Embryonic facial prominence (tissue), 1 donor: Measurements from ENCODE around the gene MBOAT2.
"Not testable (repeated sequence)": the region's sequence is repeated elsewhere in the genome, so short reads cannot be mapped to it uniquely, and the experiment has no call there.

Experiments used
- DNase-seq: peaks from one replicate; pipeline ENCODE4 v3.0.0-alpha.2; 2016; ENCODE audit errors: extremely low spot score

The MBOAT2 gene

GRCh38 chr2:8992643-8993042, 10.8 kb downstream of the MBOAT2 start:
- DNase-seq: no peak

GRCh38 chr2:8989536-8990079, 13.9 kb downstream of the MBOAT2 start:
- DNase-seq: no peak

- no peak for DNase-seq
Observed at GRCh38 chr2:8987410-8987809, 16.1 kb downstream of the MBOAT2 start.

GRCh38 chr2:8986327-8986976, 17.0 kb downstream of the MBOAT2 start:
- no peak for DNase-seq

DNA sequence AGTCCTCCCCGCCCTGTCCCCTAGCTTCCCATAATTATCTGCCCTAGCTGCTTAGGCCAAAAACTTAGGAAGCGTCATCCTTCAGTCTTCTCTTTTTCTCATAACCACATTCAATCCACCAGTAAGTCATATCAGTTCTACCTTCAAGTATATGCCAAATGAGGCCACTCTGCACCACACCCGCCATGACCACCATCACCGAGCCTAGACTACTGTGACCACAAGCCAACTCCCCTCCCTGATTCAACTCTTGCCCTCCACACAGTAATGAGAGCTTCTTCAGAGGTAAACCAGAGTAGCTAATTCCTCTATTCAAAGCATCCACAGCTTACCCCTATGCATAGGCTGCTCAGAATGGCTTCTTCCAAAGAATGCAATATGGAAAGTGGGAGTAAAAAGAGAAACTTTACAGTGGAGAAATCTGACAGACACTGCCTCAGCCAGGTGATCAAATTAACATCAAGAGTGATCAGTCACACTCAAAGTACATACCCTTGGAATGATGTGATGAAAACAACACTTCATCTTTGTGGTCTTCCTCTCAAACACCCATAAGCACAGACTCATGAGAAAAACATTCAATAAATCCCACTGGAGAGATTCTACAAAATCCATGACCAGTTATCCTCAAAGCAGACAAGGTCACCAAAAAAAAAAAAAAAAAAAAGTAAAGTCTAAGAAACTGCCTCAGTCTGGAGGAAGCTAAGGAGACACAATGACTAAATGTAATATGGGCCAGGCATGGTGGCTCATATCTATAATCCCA, 17.7 kb downstream of the MBOAT2 start:
- DNase-seq: no peak

DNA sequence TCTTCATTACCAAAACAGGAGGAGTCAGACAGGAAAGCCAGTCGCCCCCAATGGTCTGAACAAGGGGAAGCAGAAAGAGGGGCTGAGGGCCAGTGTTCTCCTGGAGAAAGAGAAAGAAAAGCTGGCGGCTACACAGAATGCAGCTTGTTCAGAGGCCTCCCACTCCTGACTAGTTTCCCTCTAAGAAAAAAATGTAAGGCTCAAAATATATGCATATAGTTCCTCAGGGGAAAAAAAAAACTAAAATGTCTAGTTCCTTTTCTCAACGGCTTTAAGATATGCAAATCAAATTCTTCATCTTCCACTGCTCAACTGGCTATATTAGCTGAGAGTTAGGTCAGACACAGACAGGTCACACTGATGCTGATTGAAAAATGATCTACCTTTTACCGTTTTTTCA, 18.6 kb downstream of the MBOAT2 start:
- no peak for DNase-seq

DNA sequence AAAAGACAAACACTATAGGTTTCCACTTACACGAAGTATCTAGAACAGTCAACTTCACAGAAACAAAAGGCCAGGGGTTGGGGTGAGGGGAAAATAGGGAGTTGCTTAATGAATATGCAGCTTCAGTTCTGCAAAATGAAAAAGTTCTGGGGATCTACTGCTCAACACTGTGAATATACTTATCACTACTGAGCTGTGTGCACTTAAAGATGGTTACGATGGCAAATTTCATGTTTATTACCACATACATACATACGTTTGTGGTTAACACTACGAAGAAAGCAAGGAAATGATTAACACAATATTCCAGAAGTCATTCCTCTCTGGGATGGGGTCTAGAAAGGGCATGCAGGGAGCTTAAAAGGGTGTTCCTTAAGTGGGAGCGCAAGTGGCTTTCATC, 19.3 kb downstream of the MBOAT2 start:
- DNase-seq: no peak

DNA sequence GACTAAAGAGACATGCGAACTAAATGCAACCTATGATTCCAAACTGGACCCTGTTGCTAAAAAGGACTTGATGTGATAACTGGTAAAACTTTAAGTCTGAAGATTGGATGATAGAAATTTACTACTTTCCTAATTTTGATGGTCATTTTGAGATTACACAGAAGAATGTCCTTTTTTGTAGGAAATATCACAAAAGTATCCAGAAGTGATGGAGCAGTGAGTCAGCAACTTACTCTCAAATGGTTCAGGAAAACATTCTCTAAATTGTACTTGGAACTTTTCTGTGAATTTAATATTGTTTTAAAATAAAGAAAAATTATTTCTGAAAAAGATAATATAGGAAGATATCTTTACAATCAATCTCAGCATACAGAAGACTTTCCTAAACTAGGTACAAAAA, 19.9 kb downstream of the MBOAT2 start:
- no peak for DNase-seq

DNA sequence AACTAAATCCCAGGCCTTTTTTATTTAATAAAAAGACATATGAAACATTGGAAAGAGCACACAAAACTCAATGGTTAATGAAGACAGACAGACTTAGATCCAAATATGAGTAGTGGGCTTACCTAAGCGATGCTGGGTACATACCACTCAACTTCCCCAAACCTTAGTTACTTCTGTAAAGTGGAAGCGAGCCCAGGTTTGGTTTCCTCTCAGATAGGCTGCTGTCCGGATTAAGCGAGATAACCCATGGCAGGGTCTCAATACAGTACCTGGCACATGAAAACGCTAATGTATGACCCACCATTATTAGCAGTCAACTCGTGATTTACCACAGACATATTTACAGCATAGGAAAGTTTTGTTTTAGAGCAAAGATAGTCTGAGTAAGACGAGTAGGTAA, 21.6 kb downstream of the MBOAT2 start:
- no peak for DNase-seq

DNA sequence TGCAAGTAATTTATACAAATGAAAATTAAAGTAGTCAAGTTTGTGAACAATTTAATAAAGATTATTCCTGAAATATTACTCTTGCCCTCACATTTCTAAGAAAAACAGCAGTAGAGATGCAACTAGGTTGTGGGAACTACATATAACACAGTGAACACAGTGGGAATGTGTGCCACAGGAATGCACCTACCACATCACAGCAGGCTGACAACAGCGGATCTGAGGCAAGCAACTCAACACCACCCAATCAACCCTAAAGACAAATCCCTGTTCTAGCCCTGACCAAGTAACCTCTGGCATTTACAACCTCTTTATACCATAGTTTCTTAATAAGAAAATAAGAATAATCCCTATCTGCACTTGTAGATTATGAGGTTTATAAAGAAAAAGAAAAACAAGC, 23.4 kb downstream of the MBOAT2 start:
- DNase-seq: no peak

DNA sequence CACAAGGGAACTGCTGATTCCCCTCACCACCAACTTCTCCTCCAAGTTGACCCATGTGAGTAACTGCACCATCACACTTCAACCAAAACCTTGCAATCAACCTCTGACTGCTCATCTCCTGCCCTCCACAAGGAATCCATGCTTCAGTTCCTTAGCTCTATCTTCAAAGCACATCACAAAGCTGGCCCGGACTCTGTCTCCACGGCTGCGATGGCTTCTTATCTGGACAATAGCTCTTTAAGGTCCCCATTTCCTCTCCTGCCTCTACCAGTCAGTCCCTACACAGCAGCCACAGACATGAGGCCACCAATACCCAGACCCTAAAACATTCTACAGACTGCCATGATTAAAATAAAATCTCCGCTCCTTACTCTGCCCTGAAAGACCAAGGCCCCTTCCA, 25.7 kb downstream of the MBOAT2 start:
- no peak for DNase-seq

- DNase-seq: no peak
Observed at GRCh38 chr2:8976442-8977259, 26.8 kb downstream of the MBOAT2 start.

GRCh38 chr2:8974016-8974415, 29.5 kb downstream of the MBOAT2 start:
- no peak for DNase-seq

DNA sequence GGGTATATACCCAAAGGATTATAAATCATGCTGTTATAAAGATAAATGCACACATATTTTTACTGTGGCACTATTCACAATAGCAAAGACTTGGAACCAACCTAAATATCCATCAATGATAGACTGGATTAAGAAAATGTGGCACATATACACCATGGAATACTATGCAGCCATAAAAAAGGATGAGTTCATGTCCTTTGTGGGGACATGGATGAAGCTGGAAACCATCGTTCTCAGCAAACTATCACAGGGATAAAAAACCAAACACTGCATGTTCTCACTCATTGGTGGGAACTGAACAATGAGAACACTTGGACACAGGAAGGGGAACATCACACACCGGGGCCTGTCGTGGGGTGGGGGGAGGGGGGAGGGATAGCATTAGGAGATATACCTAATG, 30.5 kb downstream of the MBOAT2 start:
- not testable (repeated sequence) for DNase-seq

- DNase-seq: not testable (repeated sequence)
Observed at GRCh38 chr2:8972535-8972934, 30.9 kb downstream of the MBOAT2 start.

DNA sequence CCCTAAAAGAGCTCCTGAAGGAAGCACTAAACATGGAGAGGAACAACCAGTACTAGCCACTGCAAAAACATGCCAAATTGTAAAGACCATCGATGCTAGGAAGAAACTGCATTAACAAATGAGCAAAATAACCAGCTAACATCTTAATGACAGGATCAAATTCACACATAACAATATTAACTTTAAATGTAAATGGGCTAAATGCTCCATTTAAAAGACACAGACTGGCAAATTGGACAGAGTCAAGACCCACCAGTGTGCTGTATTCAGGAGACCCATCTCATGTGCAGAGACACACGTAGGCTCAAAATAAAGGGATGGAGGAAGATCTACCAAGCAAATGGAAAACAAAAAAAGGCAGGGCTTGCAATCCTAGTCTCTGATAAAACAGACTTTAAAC, 34.1 kb downstream of the MBOAT2 start:
- DNase-seq: not testable (repeated sequence)

GRCh38 chr2:8966123-8966908, 37.2 kb downstream of the MBOAT2 start:
- no peak for DNase-seq

DNA sequence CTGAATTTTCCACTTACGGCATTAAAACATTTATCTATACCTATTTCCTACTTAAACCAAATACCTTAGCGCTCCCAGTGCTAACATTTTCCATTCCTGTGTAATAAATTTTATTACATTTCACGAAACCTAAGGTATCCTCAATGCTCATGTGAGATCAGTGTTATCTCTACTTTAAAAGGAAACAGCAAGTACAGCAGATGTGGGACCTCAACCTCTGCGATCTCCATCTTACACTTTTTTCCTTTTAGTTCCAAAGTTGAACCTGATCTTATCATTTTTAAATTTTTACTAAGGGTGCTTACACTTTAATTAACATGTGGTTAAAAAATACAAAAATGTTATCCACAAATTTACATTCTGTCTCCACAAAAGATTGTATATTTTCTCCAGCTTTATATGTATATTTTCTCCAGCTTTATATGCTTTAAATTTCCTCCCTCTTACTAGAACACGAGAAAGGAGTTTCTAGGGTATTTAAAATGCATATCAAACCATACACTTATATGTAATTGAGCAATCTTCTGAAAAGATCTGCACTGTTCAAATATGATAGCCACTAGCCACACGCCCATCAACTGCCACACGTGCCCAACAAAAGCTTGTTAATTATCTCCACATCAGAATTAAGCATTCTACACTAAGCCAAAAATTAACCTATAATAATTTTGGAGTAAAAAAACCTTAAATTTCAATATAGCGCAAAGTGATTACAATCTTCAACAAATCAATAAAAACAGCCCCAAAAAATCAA, 38.1 kb downstream of the MBOAT2 start:
- DNase-seq: no peak

GRCh38 chr2:8962890-8963289, 40.6 kb downstream of the MBOAT2 start:
- no peak for DNase-seq

- no peak for DNase-seq
Observed at GRCh38 chr2:8957628-8958027, 45.9 kb downstream of the MBOAT2 start.

GRCh38 chr2:8956774-8957173, 46.7 kb downstream of the MBOAT2 start:
- DNase-seq: no peak
